Suprapubic skin (tissue), 4 donors: Measurements from ENCODE around the gene NDUFAF5. TPM values are rescaled to one million over a fixed set of nuclear protein-coding genes. Genes with fewer than 3 reads are reported as not detected.

Experiments
- DNase-seq, 2 donors: peaks; one replicate each; pipeline ENCODE4 v3.0.0-alpha.2; 2019; ENCODE audit warnings: low spot score in 2 of 2
- H3K27ac ChIP-seq: fragments of 200-600 bp; sonication (generic); one replicate; pipeline ENCODE4 v1.5.1; 2019
- H3K27me3 ChIP-seq: fragments of 200-600 bp; sonication (generic); one replicate; pipeline ENCODE4 v1.5.1; 2019
- H3K36me3 ChIP-seq: fragments of 200-600 bp; sonication (generic); one replicate; pipeline ENCODE4 v1.5.1; 2019
- H3K4me1 ChIP-seq: fragments of 200-600 bp; sonication (generic); one replicate; pipeline ENCODE4 v1.5.1; 2019
- H3K4me3 ChIP-seq: fragments of 200-600 bp; sonication (generic); one replicate; pipeline ENCODE4 v1.5.1; 2019; ENCODE audit warnings: mild to moderate bottlenecking
- H3K9me3 ChIP-seq: fragments of 200-600 bp; sonication (generic); one replicate; pipeline ENCODE4 v1.5.1; 2019
- EP300 ChIP-seq: sonication (generic); formaldehyde crosslinking; IDR thresholded peaks from one replicate; pipeline ENCODE4 v1.6.1; 2017; ENCODE audit warnings: antibody characterized with exemption
- POLR2A ChIP-seq, 2 donors: fragments of 450-650 bp; IDR thresholded peaks; one replicate each; pipeline ENCODE4 v1.6.1; 2017; ENCODE audit warnings: antibody characterized with exemption in 2 of 2, mild to moderate bottlenecking in 2 of 2, moderate library complexity in 2 of 2
- POLR2AphosphoS5 ChIP-seq, 3 donors: sonication (generic); formaldehyde crosslinking; IDR thresholded peaks; one replicate each; pipeline ENCODE4 v1.6.1; 2017; ENCODE audit warnings: antibody characterized with exemption in 3 of 3
- WGBS: methylation state at CpG from one replicate; pipeline ENCODE4 v1.1.5; 2018; 5-methylcytosine and 5-hydroxymethylcytosine counted together
- total RNA-seq, 4 donors: library from RNA; depleted of rRNA; stranded (reverse); fragments of >200 nt; gene quantifications; one replicate each; pipeline ENCODE4 v1.1.0, GENCODE V29; 2016
- TF ChIP-seq, protein P1 (sequence below), 2 donors: fragments of 200-600 bp in 1 of 2; fragments of 450-650 bp in 1 of 2; sonication (generic) in 1 of 2; IDR thresholded peaks; one replicate each; pipeline ENCODE4 v1.5.1; 2016 to 2019; ENCODE audit warnings: antibody characterized with exemption in 2 of 2, mild to moderate bottlenecking in 1 of 2, moderate library complexity in 1 of 2

Gene NDUFAF5
- total RNA-seq, 4 donors from 2014 or later, result 5.3 to 47.9 (median 20.1) TPM

- TF ChIP-seq, protein P1, sequence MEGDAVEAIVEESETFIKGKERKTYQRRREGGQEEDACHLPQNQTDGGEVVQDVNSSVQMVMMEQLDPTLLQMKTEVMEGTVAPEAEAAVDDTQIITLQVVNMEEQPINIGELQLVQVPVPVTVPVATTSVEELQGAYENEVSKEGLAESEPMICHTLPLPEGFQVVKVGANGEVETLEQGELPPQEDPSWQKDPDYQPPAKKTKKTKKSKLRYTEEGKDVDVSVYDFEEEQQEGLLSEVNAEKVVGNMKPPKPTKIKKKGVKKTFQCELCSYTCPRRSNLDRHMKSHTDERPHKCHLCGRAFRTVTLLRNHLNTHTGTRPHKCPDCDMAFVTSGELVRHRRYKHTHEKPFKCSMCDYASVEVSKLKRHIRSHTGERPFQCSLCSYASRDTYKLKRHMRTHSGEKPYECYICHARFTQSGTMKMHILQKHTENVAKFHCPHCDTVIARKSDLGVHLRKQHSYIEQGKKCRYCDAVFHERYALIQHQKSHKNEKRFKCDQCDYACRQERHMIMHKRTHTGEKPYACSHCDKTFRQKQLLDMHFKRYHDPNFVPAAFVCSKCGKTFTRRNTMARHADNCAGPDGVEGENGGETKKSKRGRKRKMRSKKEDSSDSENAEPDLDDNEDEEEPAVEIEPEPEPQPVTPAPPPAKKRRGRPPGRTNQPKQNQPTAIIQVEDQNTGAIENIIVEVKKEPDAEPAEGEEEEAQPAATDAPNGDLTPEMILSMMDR (IDR thresholded peaks at IDR 0.05), result no peak
- no peak for TF ChIP-seq POLR2A (IDR thresholded peaks at IDR 0.05)
- TF ChIP-seq EP300, result no peak
- no peak for TF ChIP-seq POLR2AphosphoS5 (IDR thresholded peaks at IDR 0.05)
- H3K9me3 ChIP-seq, result no peaks in the 10 kb centered on the region
- H3K27ac ChIP-seq, result no peak overlapping the region
- peaks cover 6% of the 10 kb centered on the region for H3K4me1 ChIP-seq
- H3K4me3 ChIP-seq, result no peak overlapping the region
- WGBS, result 89% methylated on average over 6 of the region's 6 CpGs
- DNase-seq, result no peak
- peaks cover 25% of the 10 kb centered on the region for H3K36me3 ChIP-seq
- no peaks in the 10 kb centered on the region for H3K27me3 ChIP-seq
These were observed 42.9 kb upstream of the NDUFAF5 start for GRCh38 chr20:13741879-13742278.

- Histone ChIP-seq H3K27ac (no peak overlapping the region), H3K27me3 (no peaks in the 10 kb centered on the region), H3K9me3 (no peaks in the 10 kb centered on the region), H3K36me3 (peaks cover 25% of the 10 kb centered on the region), H3K4me3 (no peak overlapping the region), H3K4me1 (no peaks in the 10 kb centered on the region)
- TF ChIP-seq EP300, result no peak
- TF ChIP-seq, protein P1 (IDR thresholded peaks at IDR 0.05), result no peak
- TF ChIP-seq POLR2A (IDR thresholded peaks at IDR 0.05), result no peak
- DNase-seq, result no peak
- 76% methylated on average over 1 of the region's 1 CpG for WGBS
These were observed 40.5 kb upstream of the NDUFAF5 start for GRCh38 chr20:13744352-13744751.

DNA sequence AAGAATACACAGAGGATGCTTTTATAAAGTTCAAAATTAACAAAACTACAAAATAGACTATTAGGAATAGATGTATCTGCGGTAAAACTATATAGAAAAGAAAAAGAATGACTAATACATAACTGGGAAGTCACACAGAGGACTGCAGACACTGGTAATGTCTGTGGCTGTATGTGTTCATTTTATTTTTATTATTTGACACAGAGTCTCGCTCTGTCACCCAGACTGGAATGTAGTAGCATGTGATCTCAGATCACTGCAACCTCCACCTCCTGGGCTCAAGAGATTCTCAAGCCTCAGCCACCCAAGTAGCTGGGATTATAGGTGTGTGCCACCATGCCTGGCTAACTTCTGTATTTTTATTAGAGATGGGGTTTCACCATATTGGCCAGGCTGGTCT is 39.0 kb upstream of the NDUFAF5 start:
- H3K9me3 ChIP-seq, result no peaks in the 10 kb centered on the region
- no peaks in the 10 kb centered on the region for H3K4me1 ChIP-seq
- no peaks in the 10 kb centered on the region for H3K27me3 ChIP-seq
- H3K27ac ChIP-seq, result no peak overlapping the region
- no peak for TF ChIP-seq POLR2A (IDR thresholded peaks at IDR 0.05)
- TF ChIP-seq, protein P1 (IDR thresholded peaks at IDR 0.05), result no peak
- TF ChIP-seq POLR2AphosphoS5 (IDR thresholded peaks at IDR 0.05), result no peak
- no peak for TF ChIP-seq EP300
- WGBS, result 64% methylated on average over 2 of the region's 2 CpGs
- no peak for DNase-seq
- H3K4me3 ChIP-seq, result no peak overlapping the region
- peaks cover 32% of the 10 kb centered on the region for H3K36me3 ChIP-seq

DNA sequence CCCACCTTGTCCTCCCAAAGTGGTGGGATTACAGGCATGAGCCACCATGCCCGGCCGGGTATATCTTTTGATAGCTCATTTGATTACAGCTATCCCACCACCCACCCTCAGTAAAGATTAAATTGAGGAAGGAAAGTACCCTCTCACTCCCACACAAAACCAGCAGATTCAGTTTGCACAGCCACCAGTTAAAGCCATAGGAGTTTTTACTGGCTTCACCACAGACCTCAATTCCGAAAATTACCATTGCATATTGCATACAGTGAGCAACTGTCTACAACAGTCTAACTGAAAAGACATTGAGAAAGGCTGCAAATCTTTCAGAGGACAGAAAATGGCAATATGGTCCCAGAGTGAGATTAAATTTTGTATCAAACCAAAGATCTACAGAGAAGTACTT is 35.0 kb upstream of the NDUFAF5 start:
- WGBS, result 89% methylated on average over 3 of the region's 3 CpGs
- Histone ChIP-seq H3K4me3 (no peak overlapping the region), H3K27me3 (no peaks in the 10 kb centered on the region), H3K36me3 (peaks cover 25% of the 10 kb centered on the region), H3K9me3 (no peaks in the 10 kb centered on the region), H3K4me1 (no peaks in the 10 kb centered on the region), H3K27ac (no peak overlapping the region)
- TF ChIP-seq, protein P1 (IDR thresholded peaks at IDR 0.05), result no peak
- TF ChIP-seq POLR2A (IDR thresholded peaks at IDR 0.05), result no peak
- TF ChIP-seq EP300, result no peak
- TF ChIP-seq POLR2AphosphoS5 (IDR thresholded peaks at IDR 0.05), result no peak
- no peak for DNase-seq

DNA sequence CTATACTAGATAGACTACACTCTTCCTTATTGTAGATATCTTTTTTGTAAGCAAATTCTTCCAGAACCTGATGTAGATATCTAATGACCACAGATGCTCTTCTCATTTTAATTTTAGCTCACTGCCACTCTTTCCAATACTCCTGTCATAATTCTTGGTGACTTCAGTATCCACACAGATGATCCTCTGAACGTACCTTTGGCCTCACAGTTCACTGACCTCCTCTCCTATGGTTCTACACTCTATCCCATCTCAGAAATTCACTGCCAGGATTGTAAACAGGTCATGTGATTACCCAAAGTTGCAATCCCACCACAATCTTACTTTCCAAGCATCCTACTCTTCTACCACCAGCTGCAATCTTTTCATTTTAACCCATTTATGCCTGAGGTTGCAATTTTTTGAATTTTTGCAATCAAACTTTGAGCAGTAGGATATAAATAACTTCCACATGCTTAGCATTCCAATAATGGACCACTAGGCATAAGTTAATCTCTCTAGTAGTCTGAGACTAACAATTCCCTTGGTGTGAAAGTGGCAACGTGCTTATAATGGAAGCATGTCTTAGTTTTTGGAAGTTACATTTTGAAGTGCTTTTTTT is 31.3 kb upstream of the NDUFAF5 start:
- peaks cover 41% of the 10 kb centered on the region for H3K36me3 ChIP-seq
- 95% methylated on average over 2 of the region's 2 CpGs for WGBS
- H3K4me3 ChIP-seq, result no peak overlapping the region
- no peaks in the 10 kb centered on the region for H3K9me3 ChIP-seq
- no peak for DNase-seq
- no peaks in the 10 kb centered on the region for H3K27me3 ChIP-seq
- H3K27ac ChIP-seq, result no peak overlapping the region
- H3K4me1 ChIP-seq, result no peaks in the 10 kb centered on the region
- no peak for TF ChIP-seq POLR2AphosphoS5 (IDR thresholded peaks at IDR 0.05)
- no peak for TF ChIP-seq EP300
- TF ChIP-seq, protein P1 (IDR thresholded peaks at IDR 0.05), result no peak
- TF ChIP-seq POLR2A (IDR thresholded peaks at IDR 0.05), result no peak
